Sigmoid colon (tissue), 7 donors: Measurements from ENCODE around the gene NDUFA8. TPM values are rescaled to one million over a fixed set of nuclear protein-coding genes. Genes with fewer than 3 reads are reported as not detected.

Source experiments
- DNase-seq: peaks from one replicate; pipeline ENCODE4 v3.0.0-alpha.2; 2019
- H3K27ac ChIP-seq, 4 donors: fragments of 200-600 bp; sonication (generic); one replicate each; pipeline ENCODE4 v1.5.1; 2016 to 2019; ENCODE audit warnings: mild to moderate bottlenecking in 1 of 4
- H3K27me3 ChIP-seq, 3 donors: fragments of 200-600 bp; sonication (generic); one replicate each; pipeline ENCODE4 v1.5.1; 2019; ENCODE audit warnings: mild to moderate bottlenecking in 1 of 3
- H3K36me3 ChIP-seq, 4 donors: fragments of 200-600 bp; sonication (generic); one replicate each; pipeline ENCODE4 v1.5.1; 2016 to 2019
- H3K4me1 ChIP-seq, 4 donors: fragments of 200-600 bp; sonication (generic); one replicate each; pipeline ENCODE4 v1.5.1; 2017 to 2019
- H3K4me3 ChIP-seq, 4 donors: fragments of 200-600 bp; sonication (generic); one replicate each; pipeline ENCODE4 v1.5.1; 2017 to 2019; ENCODE audit warnings: mild to moderate bottlenecking in 2 of 4, moderate library complexity in 1 of 4
- H3K9me3 ChIP-seq, 4 donors: fragments of 200-600 bp in 3 of 4; sonication (generic) in 3 of 4; one replicate each; pipeline versions ENCODE4 v1.5.1 to v1.6.1; 2013 to 2019
- EP300 ChIP-seq, 4 donors: sonication (generic); formaldehyde crosslinking; IDR thresholded peaks; one replicate each; pipeline ENCODE4 v1.6.1; 2017; ENCODE audit warnings: antibody characterized with exemption in 4 of 4
- POLR2A ChIP-seq, 2 donors: fragments of 450-650 bp; IDR thresholded peaks; one replicate each; pipeline ENCODE4 v1.6.1; 2016; ENCODE audit warnings: antibody characterized with exemption in 2 of 2, mild to moderate bottlenecking in 2 of 2, moderate library complexity in 2 of 2
- POLR2AphosphoS5 ChIP-seq, 4 donors: sonication (generic); formaldehyde crosslinking; IDR thresholded peaks; one replicate each; pipeline ENCODE4 v1.6.1; 2017; ENCODE audit warnings: antibody characterized with exemption in 4 of 4
- WGBS, 2 donors: extraction: QIAGEN DNeasy Blood & Tissue Kit; methylation state at CpG; one replicate each; pipeline ENCODE4 v1.1.7; 2013; 5-methylcytosine and 5-hydroxymethylcytosine counted together
- intact Hi-C: fragments of 100-400 bp; cut with DNase I; formaldehyde crosslinking; loops from one replicate; pipeline ENCODE4 v1.15.1; 2023
- polyA plus RNA-seq, 3 donors: library from polyadenylated mRNA; stranded (reverse); fragments of 200-250 nt; gene quantifications; one replicate each; pipeline ENCODE4 v1.2.3, GENCODE V29; 2013
- total RNA-seq, 4 donors: library from RNA; depleted of rRNA; stranded (reverse); fragments of >200 nt; gene quantifications; one replicate each; pipeline ENCODE4 v1.1.0, GENCODE V29; 2016
- TF ChIP-seq, protein P1 (sequence below), 4 experiments: fragments of 450-650 bp in 3 of 4; fragments of 200-600 bp in 1 of 4; IDR thresholded peaks; one replicate each; pipeline ENCODE4 v1.5.1; 2016 to 2019; ENCODE audit warnings: antibody characterized with exemption in 4 of 4, mild to moderate bottlenecking in 3 of 4, moderate library complexity in 2 of 4
- donor health status: healthy with polysubstance abuse.
- donor health status: Bipolar disorder and iron deficiency.
- donor health status: healthy.

The NDUFA8 gene
- total and polyA plus RNA-seq, 7 donors, result 63.9 to 194 (median 92.7) TPM

DNA sequence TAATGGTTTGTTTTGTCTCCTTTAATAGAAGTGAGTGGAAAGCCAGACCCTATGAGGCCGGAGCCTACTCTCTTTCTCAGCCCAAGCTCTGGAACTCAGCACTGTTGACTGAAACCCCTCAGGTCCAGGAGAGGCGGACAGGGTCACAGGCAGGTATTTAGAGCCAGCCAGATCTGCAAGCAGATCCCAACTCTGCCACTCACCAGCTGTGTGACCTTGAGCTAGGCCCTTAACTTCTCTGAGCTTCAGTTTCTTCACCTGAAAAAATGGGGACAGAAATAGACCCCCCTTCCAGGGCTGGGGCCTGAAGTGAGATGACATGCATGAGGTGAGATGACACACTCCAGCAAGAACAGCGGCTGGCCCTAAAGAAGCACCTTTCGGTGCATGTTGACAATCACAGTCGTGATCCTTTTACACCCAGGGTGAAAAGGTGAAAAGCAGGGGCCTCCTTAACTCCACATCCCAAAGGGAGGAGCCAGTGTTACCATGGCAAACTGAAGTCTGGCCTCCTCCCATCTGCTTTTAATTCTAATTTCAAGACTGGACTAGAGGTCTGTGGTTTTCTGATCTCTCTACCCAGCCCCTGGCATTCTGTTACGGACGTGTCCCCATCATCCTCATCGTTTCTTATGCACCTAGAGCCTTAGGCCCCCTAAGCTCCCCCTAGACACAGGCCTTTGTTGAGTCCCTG, 27.3 kb upstream of the NDUFA8 start:
- peaks cover 0 to 28% (median 0%) of the 10 kb centered on the region in 4 donors for H3K36me3 ChIP-seq
- H3K4me1 ChIP-seq, result no peaks in the 10 kb centered on the region
- WGBS, 2 donors, result 83 to 90% methylated on average over 8 of the region's 8 CpGs
- H3K4me3 ChIP-seq, result no peak overlapping the region
- no peak for DNase-seq
- TF ChIP-seq, protein P1, sequence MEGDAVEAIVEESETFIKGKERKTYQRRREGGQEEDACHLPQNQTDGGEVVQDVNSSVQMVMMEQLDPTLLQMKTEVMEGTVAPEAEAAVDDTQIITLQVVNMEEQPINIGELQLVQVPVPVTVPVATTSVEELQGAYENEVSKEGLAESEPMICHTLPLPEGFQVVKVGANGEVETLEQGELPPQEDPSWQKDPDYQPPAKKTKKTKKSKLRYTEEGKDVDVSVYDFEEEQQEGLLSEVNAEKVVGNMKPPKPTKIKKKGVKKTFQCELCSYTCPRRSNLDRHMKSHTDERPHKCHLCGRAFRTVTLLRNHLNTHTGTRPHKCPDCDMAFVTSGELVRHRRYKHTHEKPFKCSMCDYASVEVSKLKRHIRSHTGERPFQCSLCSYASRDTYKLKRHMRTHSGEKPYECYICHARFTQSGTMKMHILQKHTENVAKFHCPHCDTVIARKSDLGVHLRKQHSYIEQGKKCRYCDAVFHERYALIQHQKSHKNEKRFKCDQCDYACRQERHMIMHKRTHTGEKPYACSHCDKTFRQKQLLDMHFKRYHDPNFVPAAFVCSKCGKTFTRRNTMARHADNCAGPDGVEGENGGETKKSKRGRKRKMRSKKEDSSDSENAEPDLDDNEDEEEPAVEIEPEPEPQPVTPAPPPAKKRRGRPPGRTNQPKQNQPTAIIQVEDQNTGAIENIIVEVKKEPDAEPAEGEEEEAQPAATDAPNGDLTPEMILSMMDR (IDR thresholded peaks at IDR 0.05), result no peak
- TF ChIP-seq POLR2AphosphoS5 (IDR thresholded peaks at IDR 0.05) (no peak), EP300 (IDR thresholded peaks at IDR 0.05) (no peak), POLR2A (IDR thresholded peaks at IDR 0.05) (no peak)
- no peak overlapping the region for H3K27ac ChIP-seq
- H3K9me3 ChIP-seq, result no peaks in the 10 kb centered on the region
- H3K27me3 ChIP-seq, result no peaks in the 10 kb centered on the region
- intact Hi-C loops, result no loop called here

DNA sequence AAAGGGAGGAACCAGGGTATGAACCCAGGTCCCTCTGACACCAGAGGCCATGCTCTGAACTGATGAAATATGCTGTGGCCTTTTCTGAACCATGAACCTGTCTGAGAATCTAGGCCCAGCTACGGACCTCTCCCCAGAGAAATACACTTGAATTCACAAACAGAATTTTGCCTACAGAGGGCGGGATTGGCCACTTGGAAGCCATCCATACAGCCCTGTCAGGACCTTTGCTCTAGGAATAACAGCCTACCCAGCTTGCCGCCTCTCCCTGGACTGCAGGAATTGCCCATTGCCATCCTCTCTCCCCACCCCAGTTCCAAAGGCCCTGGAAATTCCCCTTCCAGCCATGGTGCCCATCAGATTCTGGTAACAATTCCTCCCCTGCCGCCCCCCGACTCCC, 26.7 kb upstream of the NDUFA8 start:
- no peak for DNase-seq
- 23 to 74% methylated on average over 5 of the region's 5 CpGs for WGBS, 2 donors
- no peak overlapping the region for H3K4me3 ChIP-seq
- no peaks in the 10 kb centered on the region for H3K4me1 ChIP-seq
- no peaks in the 10 kb centered on the region for H3K27me3 ChIP-seq
- TF ChIP-seq EP300 (IDR thresholded peaks at IDR 0.05), result no peak
- no peak for TF ChIP-seq POLR2AphosphoS5 (IDR thresholded peaks at IDR 0.05)
- TF ChIP-seq POLR2A (IDR thresholded peaks at IDR 0.05), result no peak
- TF ChIP-seq, protein P1 (IDR thresholded peaks at IDR 0.05), result no peak
- H3K36me3 ChIP-seq, result peaks cover 0 to 29% (median 1%) of the 10 kb centered on the region in 4 donors
- no peak overlapping the region for H3K27ac ChIP-seq
- H3K9me3 ChIP-seq, result no peaks in the 10 kb centered on the region
- intact Hi-C loops, result no loop called here

DNA sequence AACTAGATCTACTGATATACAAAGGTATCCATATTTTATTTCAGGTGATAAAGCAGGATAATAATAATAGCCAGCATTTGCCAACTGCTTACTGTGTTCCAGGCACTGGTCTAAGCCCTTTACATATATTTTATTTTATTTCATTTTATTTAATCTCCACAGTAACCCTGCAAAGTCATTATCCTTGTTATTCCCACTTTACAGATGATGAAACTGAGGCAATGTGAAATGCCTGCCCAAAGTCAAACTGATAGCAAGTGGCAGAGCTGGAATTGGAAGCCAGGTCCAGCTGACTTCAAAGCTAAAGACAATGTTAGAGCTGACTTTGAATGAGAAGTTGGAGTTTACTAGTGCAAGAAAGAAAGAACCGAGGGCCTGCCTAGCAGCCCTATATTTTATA, 25.0 kb upstream of the NDUFA8 start:
- WGBS, 2 donors, result 84 to 88% methylated on average over 1 of the region's 1 CpG
- DNase-seq, result no peak
- Histone ChIP-seq H3K27ac (no peak overlapping the region), H3K36me3 (peaks cover 0 to 27% (median 4%) of the 10 kb centered on the region in 4 donors), H3K9me3 (no peaks in the 10 kb centered on the region), H3K4me1 (no peaks in the 10 kb centered on the region), H3K4me3 (no peak overlapping the region), H3K27me3 (no peaks in the 10 kb centered on the region)
- intact Hi-C loops, result no loop called here
- no peak for TF ChIP-seq POLR2A (IDR thresholded peaks at IDR 0.05)
- TF ChIP-seq, protein P1 (IDR thresholded peaks at IDR 0.05), result no peak
- TF ChIP-seq EP300 (IDR thresholded peaks at IDR 0.05), result no peak
- no peak for TF ChIP-seq POLR2AphosphoS5 (IDR thresholded peaks at IDR 0.05)

DNA sequence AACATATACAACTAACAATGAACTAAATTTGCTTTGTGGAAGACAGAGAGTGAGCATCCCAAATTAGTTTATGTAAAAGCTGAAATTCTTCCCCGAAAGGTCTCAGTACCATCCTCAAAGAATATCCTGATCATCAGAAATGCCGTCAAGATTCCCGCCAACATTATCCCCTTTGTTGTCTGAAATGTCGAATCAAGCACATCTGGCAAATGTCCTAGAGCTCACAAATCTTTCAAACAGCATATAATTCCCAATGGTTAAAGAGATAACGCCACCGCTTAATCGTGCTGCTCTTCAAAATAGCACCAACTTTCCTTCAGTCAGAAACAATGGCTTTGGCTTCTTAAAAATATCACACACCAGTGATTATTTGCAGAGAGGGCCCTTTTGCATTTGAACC, 23.9 kb upstream of the NDUFA8 start:
- DNase-seq, result no peak
- TF ChIP-seq EP300 (IDR thresholded peaks at IDR 0.05) (no peak), POLR2A (IDR thresholded peaks at IDR 0.05) (no peak)
- TF ChIP-seq, protein P1 (IDR thresholded peaks at IDR 0.05), result no peak
- no peaks in the 10 kb centered on the region for H3K4me1 ChIP-seq
- intact Hi-C loops, result no loop called here
- WGBS, 2 donors, result 74 to 82% methylated on average over 7 of the region's 7 CpGs
- no peak overlapping the region for H3K4me3 ChIP-seq
- peaks cover 0 to 31% (median 6%) of the 10 kb centered on the region in 4 donors for H3K36me3 ChIP-seq
- no peaks in the 10 kb centered on the region for H3K27me3 ChIP-seq
- H3K9me3 ChIP-seq, result no peaks in the 10 kb centered on the region
- no peak overlapping the region for H3K27ac ChIP-seq

DNA sequence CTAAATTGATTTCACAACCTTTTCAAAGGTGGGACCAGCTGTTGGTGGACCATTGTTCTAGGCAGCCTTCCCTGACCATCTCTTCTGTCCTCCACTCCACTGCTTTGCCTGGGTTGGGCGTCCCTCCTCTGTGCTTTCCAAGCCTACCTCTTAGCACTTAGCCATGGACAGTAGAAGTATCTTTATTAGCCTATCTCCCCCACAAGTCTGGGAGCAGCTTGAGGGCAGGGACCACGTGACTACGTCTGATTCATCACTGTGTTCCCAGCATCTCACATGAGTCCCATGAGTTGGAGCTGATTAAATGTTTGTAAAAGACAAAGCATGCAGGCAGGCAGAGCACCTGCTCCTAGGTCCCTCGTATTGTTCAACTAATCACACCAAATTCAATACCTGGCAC, 21.1 kb upstream of the NDUFA8 start:
- H3K27ac ChIP-seq, result no peak overlapping the region
- H3K36me3 ChIP-seq, result peaks cover 0 to 42% (median 7%) of the 10 kb centered on the region in 4 donors
- H3K27me3 ChIP-seq, result no peaks in the 10 kb centered on the region
- no peak for TF ChIP-seq POLR2AphosphoS5 (IDR thresholded peaks at IDR 0.05)
- TF ChIP-seq, protein P1 (IDR thresholded peaks at IDR 0.05), result no peak
- no peak for TF ChIP-seq EP300 (IDR thresholded peaks at IDR 0.05)
- no peak for TF ChIP-seq POLR2A (IDR thresholded peaks at IDR 0.05)
- WGBS, 2 donors, result 58 to 75% methylated on average over 4 of the region's 4 CpGs
- DNase-seq, result no peak
- intact Hi-C loops, result no loop called here
- no peaks in the 10 kb centered on the region for H3K4me1 ChIP-seq
- H3K4me3 ChIP-seq, result no peak overlapping the region
- H3K9me3 ChIP-seq, result no peaks in the 10 kb centered on the region
